ENCODE measurements around the gene RNF141.

RNF141 gene

GRCh38 chr11:10540915-10541560 is at the start of gene RNF141:
Gene RNF141 (minus strand): TSS chr11:10541187. CDS start chr11:10534158, 7,029 bp downstream.
- DNase-seq = peak; percentile 85

- DNase-seq = no peak
These were observed 49.4 kb upstream of the RNF141 start for GRCh38 chr11:10590218-10590915.

GRCh38 chr11:10588904-10589303 is 47.9 kb upstream of the RNF141 start:
- no peak for DNase-seq

GRCh38 chr11:10587995-10588394 is 47.0 kb upstream of the RNF141 start:
- DNase-seq = no peak

DNA sequence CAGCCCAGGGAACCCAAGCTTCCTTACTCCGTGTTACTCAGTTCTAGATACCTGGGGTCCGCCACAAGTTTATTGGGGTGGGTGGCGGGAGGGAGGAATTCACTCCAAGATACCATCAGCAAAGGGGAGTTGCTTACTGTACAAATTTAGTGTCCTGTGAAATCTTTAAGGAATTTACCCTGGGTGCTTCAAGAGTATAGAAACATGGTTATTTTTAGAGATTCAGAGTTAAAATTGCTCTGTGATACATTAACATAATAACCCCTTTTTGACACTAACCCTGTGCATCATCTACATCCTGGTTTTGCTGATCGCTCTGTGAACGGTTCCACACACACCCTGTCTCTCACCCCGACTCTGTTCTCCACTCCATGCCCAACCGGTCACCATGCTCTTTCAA is 46.4 kb upstream of the RNF141 start:
- no peak for DNase-seq

- no peak for DNase-seq
These were observed 43.1 kb upstream of the RNF141 start for GRCh38 chr11:10584071-10584501.

GRCh38 chr11:10581481-10582019 is 40.6 kb upstream of the RNF141 start:
- DNase-seq = no peak

DNA sequence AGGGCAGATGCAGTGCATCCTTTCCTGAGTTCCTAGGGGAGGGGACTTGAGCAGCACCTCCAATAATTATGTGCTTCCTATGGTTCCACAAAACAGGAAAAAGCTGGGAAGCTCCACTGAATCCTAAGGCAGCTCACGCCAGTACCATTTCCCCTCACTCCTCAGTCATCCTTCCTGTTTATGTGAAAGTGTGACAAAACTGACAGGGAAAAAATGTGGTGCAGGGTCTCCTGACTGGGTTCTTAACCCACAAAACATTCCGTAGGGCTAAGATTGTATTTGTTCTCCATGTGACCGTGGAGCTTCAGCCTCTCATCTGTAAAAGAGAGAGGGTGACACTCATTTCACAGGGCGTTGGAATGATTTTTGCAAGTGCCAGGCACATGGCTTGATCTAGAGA is 39.6 kb upstream of the RNF141 start:
- DNase-seq = no peak

DNA sequence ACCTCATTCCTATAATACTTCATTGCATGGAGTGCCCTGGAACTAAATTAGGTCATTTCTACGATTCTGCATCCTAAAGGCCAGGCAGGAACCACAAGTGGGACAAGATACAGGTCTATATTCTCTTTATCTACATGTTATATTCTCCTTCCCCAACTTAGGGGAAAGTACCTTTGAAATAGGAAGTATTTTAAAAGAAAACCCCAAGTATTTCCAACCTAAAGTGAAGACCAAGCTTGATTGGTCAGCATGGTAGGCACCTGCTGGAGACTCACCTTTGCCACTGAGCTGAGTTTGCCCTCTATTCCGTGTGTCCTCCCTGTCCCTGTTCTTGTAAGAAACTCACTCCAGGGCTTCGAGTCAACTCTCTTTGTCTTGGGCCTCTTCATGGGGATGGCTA is 38.7 kb upstream of the RNF141 start:
- DNase-seq = no peak

GRCh38 chr11:10576035-10576398 is 35.0 kb upstream of the RNF141 start:
- no peak for DNase-seq

- DNase-seq = peak; percentile 26
These were observed 34.5 kb upstream of the RNF141 start for GRCh38 chr11:10575346-10576034.

GRCh38 chr11:10573556-10573955 is 32.6 kb upstream of the RNF141 start:
- DNase-seq = no peak

DNA sequence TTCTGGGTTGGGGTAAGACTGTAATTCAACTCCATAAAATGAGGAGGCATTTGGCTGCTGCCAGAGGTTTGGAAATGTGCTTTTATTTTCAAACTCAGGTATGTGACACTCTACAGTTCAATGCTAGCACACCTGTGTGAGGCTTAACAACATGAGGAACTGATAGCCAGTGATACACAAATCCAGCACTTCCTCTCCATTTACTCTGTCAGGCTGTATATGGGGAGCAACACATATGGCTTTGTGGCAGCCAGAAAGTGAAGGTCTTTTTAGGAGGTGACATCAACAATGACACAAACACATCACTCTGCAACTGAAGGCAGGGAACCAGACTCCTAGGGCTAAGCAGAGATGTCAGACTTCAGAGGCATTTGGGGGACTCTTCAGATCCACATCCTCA is 32.0 kb upstream of the RNF141 start:
- no peak for DNase-seq

DNA sequence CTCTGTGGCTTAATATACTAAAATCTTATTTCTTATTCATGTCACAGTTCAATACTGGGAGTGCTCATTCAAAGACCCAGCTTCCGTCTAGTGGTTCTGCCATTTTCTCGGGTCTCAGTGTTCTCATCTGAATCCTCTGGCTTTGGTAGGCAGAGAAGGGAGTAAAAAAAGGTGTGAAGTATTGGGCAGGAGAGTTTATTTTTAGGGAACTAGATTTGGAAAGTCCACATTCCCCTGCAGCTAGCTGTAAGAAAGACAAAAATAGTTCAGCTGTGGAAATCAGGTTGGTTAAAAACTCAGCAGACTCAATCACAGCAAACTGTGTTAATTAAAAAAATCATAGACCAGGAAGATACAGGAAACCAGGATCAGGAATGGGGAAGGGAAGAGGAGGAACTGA is 31.5 kb upstream of the RNF141 start:
- no peak for DNase-seq

DNA sequence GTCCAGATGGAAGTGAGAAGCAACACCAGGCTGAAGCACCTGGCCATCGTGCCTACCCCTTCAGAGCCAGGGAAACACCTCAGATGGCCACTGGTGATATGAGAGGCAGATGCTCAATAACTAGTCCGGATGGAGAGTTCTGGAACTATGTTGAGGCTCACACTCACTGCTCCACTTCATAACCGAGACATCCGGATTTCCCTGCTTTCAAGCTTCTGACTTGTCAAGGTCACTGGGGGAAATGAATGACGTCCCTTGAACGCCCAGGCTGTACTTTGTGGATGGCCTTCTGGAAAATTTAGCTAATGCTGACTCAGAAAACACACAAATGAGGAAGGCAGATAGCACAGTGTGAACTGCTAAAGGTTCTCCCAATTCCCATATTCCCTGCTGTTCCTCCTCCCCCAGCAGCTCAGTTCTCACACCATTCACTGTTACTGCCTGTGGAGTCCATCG is 27.5 kb upstream of the RNF141 start, which contains the start of gene LYVE1:
TSS of gene LYVE1 (minus strand) at position 180 of the 456 bp plus-strand sequence. CDS start at position 47, 133 bp downstream.
- DNase-seq = no peak

- DNase-seq = no peak
These were observed 26.5 kb upstream of the RNF141 start for GRCh38 chr11:10567446-10567845.

GRCh38 chr11:10566257-10566957 is 25.4 kb upstream of the RNF141 start:
- DNase-seq = no peak

- DNase-seq = no peak
These were observed 24.5 kb upstream of the RNF141 start for GRCh38 chr11:10565493-10565892.

DNA sequence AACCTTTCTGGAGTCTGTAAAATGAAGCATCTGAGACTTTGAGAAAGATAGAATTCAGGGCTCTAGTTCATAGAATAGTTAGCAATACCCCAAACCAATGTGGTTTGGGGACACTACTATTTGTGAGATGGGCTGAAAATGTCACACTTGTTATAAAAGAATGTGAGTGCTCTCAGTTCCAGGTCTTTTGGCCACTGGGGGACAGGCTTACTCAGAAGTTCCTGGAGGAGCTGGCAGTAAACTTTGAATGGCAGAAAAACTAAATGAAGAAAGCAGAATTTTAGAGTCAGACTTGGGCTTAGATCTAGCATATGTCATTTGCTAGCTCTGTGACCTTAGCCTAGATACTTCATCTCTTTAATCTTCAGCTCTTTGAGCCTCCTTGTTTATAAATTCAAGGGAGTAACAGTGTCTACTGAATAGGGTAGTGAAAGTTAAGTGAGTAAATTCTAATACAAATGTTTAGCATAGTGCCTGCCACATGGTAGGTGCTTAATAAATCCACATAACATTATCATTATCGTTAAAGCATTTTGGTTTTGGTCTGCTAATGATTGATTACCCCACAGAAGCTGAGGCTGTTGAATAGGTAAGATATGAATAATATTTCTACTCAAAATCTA is 23.8 kb upstream of the RNF141 start:
- DNase-seq = no peak

DNA sequence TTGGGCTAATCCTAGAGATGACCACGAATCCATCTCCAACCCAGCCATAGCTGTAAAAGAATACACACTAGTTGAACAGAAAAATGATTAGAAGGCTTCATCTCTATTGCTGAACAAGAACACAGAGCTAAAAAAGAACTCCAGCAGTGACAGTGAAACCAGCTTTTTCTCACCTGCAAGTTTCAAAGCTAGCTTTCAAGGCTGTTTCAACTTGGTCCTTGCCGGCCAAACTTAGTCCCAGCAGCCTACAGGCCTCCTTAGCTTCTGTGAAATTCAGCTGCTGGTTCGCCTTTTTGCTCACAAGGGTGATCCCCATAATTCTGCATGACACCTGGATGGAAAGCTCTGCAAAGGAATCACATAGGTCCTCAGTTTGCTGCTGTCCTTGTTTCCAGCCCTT is 23.0 kb upstream of the RNF141 start:
- DNase-seq = no peak

- no peak for DNase-seq
These were observed 21.0 kb upstream of the RNF141 start for GRCh38 chr11:10561947-10562346.

- DNase-seq = no peak
These were observed 20.2 kb upstream of the RNF141 start for GRCh38 chr11:10561043-10561818.
